GM12878 (cell line): ENCODE results near the gene STMP1.
"Not testable (repeated sequence)": the region's sequence is repeated elsewhere in the genome, so short reads cannot be mapped to it uniquely, and the experiment has no call there.

ENCODE experiments used
- CHD4 ChIP-seq: fragments of 200-600 bp; sonication (generic); IDR thresholded peaks from 2 replicates; pipeline ENCODE4 v1.6.1; 2016; ENCODE audit warnings: mild to moderate bottlenecking
- MXI1 ChIP-seq: fragments of 150-350 bp; IDR thresholded peaks from 2 replicates; pipeline ENCODE4 v1.6.1; 2011; ENCODE audit warnings: low read depth, mild to moderate bottlenecking, inconsistent platforms, low read length, improper control_type of control experiment

DNA sequence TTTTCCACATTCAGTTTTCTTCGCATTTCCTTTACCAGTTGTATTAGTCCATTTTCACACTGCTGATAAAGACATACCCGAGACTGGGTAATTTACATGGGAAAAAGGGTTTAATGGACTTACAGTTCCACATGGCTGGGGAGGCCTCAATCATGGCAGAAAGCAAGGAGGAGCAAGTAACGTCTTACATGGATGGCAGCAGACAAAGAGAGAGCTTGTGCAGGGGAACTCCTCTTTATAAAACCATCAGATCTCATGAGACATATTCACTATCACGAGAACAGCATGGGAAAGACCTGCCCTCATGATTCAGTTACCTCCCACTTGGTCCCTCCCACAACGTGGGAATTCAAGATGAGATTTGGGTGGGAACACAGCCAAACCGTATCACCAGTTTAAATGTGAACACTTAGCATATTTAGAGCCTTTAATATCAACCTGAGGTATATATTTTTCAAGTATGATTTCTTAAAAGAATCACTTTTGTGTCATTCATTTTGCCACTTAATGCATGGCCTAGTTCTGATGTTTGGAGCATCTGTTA, 6.6 kb downstream of the STMP1 start:
- TF ChIP-seq MXI1, CHD4: not testable (repeated sequence)
